ENCODE measurements around the gene LTA. TPM values are rescaled to one million over a fixed set of nuclear protein-coding genes. Genes with fewer than 3 reads are reported as not detected.

LTA gene
- polyA plus RNA-seq, 1 donor: 0.96 TPM

DNA sequence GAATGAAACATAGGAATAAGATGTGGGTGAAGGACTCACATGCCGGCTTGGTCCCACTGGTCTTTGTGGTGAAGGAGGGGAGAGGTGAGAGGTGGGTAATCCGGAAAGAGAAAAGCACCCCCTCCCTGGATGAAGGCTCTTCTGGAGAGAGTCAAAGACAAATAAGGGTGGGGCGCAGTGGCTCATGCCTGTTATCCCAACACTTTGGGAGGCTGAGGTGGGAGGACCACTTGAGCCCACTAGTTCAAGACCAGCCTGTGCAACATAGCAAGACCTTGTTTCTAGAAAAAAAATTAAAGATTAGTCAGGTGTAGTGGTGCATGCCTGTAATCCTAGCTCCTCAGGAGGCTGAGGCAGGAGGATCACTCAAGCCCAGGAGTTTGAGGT, 7.0 kb downstream of the LTA start:
- Histone ChIP-seq H3K36me3 (ENCODE audit: control insufficient read depth, insufficient read depth, low read length) (no peaks in the 10 kb centered on the region), H3K9me3 (ENCODE audit: control insufficient read depth, low read depth, low read length) (peaks cover 3% of the 10 kb centered on the region), H3K27ac (ENCODE audit: low read length) (no peak overlapping the region), H3K27me3 (ENCODE audit: control insufficient read depth, insufficient read depth, low read length) (peaks cover 30% of the 10 kb centered on the region), H3K4me1 (ENCODE audit: control insufficient read depth, insufficient read depth, low read length) (peaks cover 7% of the 10 kb centered on the region), H3K4me3 (ENCODE audit: low read length) (no peak overlapping the region)
- no peak for DNase-seq
- no CpG with 5 or more reads among the region's 3 CpGs for WGBS (ENCODE audit: insufficient coverage, low lambda C conversion rate)

DNA sequence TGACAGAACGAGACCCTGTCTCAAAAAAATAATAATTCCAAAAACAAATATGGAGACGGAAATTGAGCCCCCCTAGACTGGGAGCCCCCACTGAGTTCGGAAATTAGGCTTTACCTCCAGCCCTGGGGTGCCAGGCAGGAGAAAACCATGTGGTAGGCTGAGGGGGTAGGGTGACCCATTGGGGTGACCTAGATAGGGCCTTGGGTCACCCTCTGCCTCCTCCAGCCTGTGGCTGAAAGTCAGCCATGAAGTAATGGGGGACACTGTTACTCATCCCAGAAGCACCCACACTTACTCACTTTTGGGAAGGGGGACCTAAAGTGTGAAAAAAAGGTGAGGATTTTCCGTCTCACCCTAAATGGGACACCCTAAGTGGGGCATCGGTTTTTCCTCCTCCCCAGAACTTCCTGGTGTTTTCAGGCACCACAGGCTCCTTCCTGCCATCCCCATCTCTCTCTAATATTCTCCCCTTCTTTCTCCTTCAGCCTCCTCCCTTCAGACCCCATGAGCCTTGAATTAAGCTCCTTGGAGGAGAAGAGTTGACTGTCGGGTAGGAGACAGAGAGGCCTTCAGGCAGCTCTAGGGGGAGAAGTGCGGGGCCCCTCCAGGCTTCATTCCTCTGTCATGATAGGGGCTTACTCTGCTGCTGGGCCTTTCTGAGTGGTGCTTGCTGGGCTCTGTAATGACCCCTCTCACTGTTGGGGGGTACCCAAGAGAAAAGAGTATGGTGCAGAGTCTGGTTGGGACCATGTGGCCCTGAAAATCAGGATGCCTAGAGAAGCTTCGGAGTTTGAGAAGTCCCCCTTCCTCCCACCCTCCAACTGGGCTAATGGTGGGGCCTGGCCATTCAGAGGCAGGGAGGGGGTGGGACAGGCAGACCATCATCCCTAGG, 7.7 kb downstream of the LTA start:
- Histone ChIP-seq H3K27ac (ENCODE audit: low read length) (no peak overlapping the region), H3K27me3 (ENCODE audit: control insufficient read depth, insufficient read depth, low read length) (peaks cover 26% of the 10 kb centered on the region), H3K36me3 (ENCODE audit: control insufficient read depth, insufficient read depth, low read length) (no peaks in the 10 kb centered on the region), H3K9me3 (ENCODE audit: control insufficient read depth, low read depth, low read length) (peaks cover 3% of the 10 kb centered on the region), H3K4me3 (ENCODE audit: low read length) (no peak overlapping the region), H3K4me1 (ENCODE audit: control insufficient read depth, insufficient read depth, low read length) (peaks cover 7% of the 10 kb centered on the region)
- DNase-seq: no peak
- 86% methylated on average over 1 of the region's 8 CpGs for whole genome bisulfite sequencing (ENCODE audit: insufficient coverage, low lambda C conversion rate)

DNA sequence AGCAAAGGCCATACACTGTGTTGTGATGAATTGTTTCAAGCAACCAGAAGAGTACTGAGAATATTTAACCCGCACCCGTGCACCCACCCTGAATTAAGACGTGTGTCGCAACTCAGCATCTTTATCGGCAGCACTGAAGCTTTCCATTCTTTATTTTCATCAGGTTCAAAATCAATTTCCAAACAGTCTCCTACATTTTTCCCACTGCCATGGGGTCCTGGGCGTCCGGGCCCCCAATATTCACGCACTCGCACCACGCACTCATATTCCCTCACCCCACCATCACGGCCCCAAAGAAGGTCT, 8.3 kb downstream of the LTA start:
- Histone ChIP-seq H3K4me1 (ENCODE audit: control insufficient read depth, insufficient read depth, low read length) (peaks cover 7% of the 10 kb centered on the region), H3K27me3 (ENCODE audit: control insufficient read depth, insufficient read depth, low read length) (peaks cover 23% of the 10 kb centered on the region), H3K4me3 (ENCODE audit: low read length) (peak overlapping the region; percentile 87), H3K27ac (ENCODE audit: low read length) (no peak overlapping the region), H3K9me3 (ENCODE audit: control insufficient read depth, low read depth, low read length) (peaks cover 3% of the 10 kb centered on the region), H3K36me3 (ENCODE audit: control insufficient read depth, insufficient read depth, low read length) (no peaks in the 10 kb centered on the region)
- WGBS (ENCODE audit: insufficient coverage, low lambda C conversion rate): no CpG with 5 or more reads among the region's 11 CpGs
- DNase-seq: no peak

DNA sequence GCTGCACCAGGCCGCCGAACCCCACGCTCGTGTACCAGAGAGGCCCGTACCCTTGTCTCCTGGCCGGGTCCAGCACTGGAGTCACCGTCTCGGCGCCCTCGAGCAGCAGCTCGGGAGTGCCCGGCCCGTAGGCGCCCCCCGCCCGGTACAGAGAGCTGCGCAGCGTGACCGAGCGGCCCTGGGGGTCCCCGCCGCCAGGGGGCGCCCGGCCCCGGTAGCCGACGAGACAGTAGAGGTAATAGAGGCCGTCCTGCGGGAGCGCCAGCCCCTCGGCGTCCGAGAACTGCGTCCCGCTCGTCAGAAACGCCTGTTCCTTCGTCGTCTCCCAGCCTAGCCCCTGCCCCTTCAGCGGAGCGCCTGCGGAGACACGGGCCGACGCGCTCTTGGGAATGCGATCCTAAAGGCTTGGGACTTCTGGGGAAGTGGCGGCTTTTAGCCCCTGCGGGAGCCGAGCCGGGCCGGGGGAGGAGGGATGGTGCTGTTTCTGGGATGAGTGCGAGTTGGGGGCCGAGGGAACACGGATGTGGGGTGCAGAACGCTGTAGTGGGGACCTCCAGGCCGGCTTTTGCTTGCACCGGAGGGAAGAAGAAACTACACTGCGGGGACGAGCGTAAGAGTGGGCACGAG, 8.8 kb downstream of the LTA start:
- Histone ChIP-seq H3K27ac (ENCODE audit: low read length) (peak overlapping the region; percentile 57), H3K27me3 (ENCODE audit: control insufficient read depth, insufficient read depth, low read length) (peaks cover 20% of the 10 kb centered on the region), H3K4me3 (ENCODE audit: low read length) (peak overlapping the region; percentile 87), H3K36me3 (ENCODE audit: control insufficient read depth, insufficient read depth, low read length) (no peaks in the 10 kb centered on the region), H3K9me3 (ENCODE audit: control insufficient read depth, low read depth, low read length) (peaks cover 3% of the 10 kb centered on the region), H3K4me1 (ENCODE audit: control insufficient read depth, insufficient read depth, low read length) (peaks cover 7% of the 10 kb centered on the region)
- peak; percentile 72 to 79 for DNase-seq
- no CpG with 5 or more reads among the region's 62 CpGs for WGBS (ENCODE audit: insufficient coverage, low lambda C conversion rate)

DNA sequence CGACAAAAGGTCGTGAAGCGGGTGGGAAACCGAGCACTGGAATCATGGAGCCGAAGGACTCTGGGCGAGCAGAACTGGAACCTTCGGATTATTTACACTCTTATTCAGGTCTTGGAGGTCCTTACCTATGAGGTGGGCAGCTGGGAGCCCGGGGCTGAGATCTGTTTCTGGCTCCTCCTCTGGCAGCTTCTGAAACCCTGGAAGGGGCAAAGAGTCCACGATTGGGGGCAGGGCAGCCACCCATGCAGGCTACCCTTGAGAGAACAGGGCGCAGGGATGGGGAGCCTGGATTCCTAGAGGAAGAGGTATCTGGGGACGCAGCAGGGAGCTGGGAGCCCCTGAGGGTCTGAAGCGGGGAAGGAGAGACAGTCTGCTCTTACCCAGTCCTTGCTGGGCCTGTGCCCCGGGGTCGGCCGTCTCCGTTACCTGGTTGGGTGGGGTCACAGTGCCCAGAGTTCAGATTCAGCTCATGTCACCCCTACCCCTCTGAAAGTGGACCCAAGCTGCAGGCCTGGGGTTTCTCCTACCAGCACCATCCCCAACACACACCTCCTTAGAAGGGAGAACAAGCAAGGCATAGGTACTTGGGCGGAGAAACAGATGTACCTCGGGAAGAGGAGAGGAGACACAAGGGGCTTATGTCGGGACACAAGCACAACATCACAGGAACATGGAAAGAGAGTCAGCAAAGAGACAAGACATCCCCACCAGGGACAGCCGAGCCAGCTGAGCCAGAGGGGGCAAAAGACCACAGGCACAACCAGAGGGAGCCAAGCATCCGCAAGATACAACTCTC, 9.5 kb downstream of the LTA start:
- H3K27ac ChIP-seq (ENCODE audit: low read length): peak overlapping the region; percentile 57
- peaks cover 7% of the 10 kb centered on the region for H3K4me1 ChIP-seq (ENCODE audit: control insufficient read depth, insufficient read depth, low read length)
- DNase-seq: peak in 1 of 2 donors; percentile 42
- H3K27me3 ChIP-seq (ENCODE audit: control insufficient read depth, insufficient read depth, low read length): peaks cover 25% of the 10 kb centered on the region
- H3K36me3 ChIP-seq (ENCODE audit: control insufficient read depth, insufficient read depth, low read length): no peaks in the 10 kb centered on the region
- peak overlapping the region; percentile 87 for H3K4me3 ChIP-seq (ENCODE audit: low read length)
- WGBS (ENCODE audit: insufficient coverage, low lambda C conversion rate): no CpG with 5 or more reads among the region's 21 CpGs
- peaks cover 3% of the 10 kb centered on the region for H3K9me3 ChIP-seq (ENCODE audit: control insufficient read depth, low read depth, low read length)

DNA sequence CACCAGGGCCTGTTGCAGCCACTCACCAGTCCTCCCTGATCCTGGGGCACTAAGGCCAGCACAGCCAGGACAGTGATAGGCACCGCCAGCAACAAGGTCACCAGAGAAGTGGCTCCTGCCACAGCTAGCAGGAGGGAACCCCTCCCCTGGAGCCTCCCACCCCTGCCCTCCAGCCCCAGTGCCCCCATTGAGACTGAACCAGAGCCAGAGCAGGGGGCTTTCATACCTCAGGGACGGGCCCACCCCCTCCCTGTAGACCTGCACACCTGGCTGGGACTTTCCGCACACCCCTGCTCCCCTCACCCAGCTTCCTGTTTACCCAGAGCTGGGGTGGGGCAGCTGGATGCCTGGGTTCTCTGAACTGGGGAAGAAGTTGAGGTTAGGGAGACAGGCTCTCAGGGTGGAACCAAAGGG, 10.1 kb downstream of the LTA start, which contains the start of gene LTB:
Gene LTB, minus strand, starts transcription at position 195 of the 414 bp plus-strand sequence. Its CDS starts 7 bp downstream, at position 188.
- Histone ChIP-seq H3K27ac (ENCODE audit: low read length) (peak within 1 kb of the TSS; percentile 57), H3K9me3 (ENCODE audit: control insufficient read depth, low read depth, low read length) (peaks cover 3% of the 10 kb centered on the region), H3K4me3 (ENCODE audit: low read length) (peak within 1 kb of the TSS; percentile 87), H3K27me3 (ENCODE audit: control insufficient read depth, insufficient read depth, low read length) (peaks cover 20% of the 10 kb centered on the region), H3K36me3 (ENCODE audit: control insufficient read depth, insufficient read depth, low read length) (no peaks in the 10 kb centered on the region), H3K4me1 (ENCODE audit: control insufficient read depth, insufficient read depth, low read length) (peaks cover 7% of the 10 kb centered on the region)
- WGBS (ENCODE audit: insufficient coverage, low lambda C conversion rate): no CpG with 5 or more reads among the region's 3 CpGs
- DNase-seq: no peak

DNA sequence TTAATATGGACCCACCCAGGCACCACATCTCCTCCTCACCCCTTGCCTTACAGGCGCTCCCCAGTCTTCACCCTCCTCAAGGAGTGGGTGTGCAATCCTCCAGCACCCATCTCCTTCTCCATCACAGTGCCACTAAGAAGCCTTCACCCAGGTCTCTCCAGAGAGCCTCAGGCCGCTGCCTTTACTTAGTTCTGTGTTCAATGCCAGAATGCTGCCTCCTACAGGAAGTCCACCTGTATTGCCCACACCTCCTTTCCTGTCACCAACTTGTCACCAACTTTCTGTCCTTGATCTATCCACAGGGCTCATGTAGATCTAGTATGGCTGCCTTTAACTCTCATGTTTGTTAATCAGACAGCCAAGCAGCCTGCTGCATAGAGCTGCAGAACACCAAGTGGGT, 13.4 kb downstream of the LTA start:
- Histone ChIP-seq H3K27me3 (ENCODE audit: control insufficient read depth, insufficient read depth, low read length) (peaks cover 22% of the 10 kb centered on the region), H3K4me1 (ENCODE audit: control insufficient read depth, insufficient read depth, low read length) (peaks cover 7% of the 10 kb centered on the region), H3K27ac (ENCODE audit: low read length) (no peak overlapping the region), H3K9me3 (ENCODE audit: control insufficient read depth, low read depth, low read length) (peaks cover 3% of the 10 kb centered on the region), H3K36me3 (ENCODE audit: control insufficient read depth, insufficient read depth, low read length) (no peaks in the 10 kb centered on the region), H3K4me3 (ENCODE audit: low read length) (no peak overlapping the region)
- no peak for DNase-seq
- WGBS (ENCODE audit: insufficient coverage, low lambda C conversion rate): no CpG with 5 or more reads among the region's 2 CpGs

DNA sequence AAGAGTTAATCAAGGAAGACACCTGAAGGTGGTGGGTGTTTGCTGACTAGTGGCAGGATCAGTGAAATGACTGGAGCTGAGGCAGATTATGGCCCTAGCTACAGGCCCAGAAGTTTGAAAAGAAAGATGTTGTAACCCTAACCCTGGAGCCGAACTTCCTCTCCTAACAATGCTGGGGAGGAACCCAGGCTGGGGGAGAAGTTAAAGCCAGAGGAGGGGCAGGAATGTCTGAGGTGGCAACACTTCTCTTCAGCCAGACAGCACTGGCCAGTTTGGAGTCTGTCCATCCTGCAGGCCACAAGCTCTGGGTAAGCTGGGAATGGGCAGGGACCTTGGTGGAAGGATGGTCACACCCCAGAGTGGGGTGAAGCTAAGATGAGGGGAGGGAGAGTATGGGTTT, 13.9 kb downstream of the LTA start, which contains the start of gene LST1:
Gene LST1, plus strand, starts transcription at position 270 of the 400 bp plus-strand sequence. CDS start 1,023 bp downstream, outside the sequence.
- peaks cover 1% of the 10 kb centered on the region for H3K9me3 ChIP-seq (ENCODE audit: control insufficient read depth, low read depth, low read length)
- no CpG with 5 or more reads among the region's 1 CpG for WGBS (ENCODE audit: insufficient coverage, low lambda C conversion rate)
- H3K27me3 ChIP-seq (ENCODE audit: control insufficient read depth, insufficient read depth, low read length): peaks cover 21% of the 10 kb centered on the region
- DNase-seq: no peak
- no peaks in the 10 kb centered on the region for H3K36me3 ChIP-seq (ENCODE audit: control insufficient read depth, insufficient read depth, low read length)
- peak within 1 kb of the TSS; percentile 1 for H3K4me3 ChIP-seq (ENCODE audit: low read length)
- H3K27ac ChIP-seq (ENCODE audit: low read length): no peak within 1 kb of the TSS
- H3K4me1 ChIP-seq (ENCODE audit: control insufficient read depth, insufficient read depth, low read length): peaks cover 7% of the 10 kb centered on the region

DNA sequence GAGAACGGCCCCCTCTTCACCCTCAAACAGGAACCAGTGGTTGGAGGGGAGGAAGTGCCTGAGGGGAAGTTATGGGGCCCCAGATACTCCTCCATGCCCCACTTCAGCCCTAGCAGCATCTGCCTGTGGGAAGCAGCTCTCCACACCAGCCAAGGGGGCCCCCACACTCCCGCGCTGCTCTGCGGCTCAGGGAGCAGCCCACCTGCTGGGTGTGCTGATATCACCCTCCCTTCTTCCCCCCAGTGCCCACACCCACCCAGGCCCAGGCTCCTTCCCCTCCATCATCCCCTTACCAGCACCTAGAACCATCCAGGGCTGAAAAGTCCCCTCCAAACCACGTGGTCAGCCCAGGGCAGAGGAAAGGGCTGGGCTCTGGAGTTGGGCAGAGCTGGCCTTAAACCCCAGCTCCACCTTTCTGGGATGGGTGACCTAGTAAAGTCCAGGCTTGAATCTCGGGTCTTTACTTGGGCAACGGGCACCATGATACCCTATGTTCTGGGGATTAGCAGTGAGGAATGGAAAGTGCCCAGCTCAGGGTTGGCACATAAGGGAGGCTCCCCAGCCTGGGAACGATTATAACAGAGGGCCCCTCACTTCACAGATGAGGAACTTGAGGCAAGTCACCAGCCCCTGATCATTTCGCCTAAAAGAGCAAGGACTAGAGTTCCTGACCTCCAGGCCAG, 14.7 kb downstream of the LTA start:
- H3K36me3 ChIP-seq (ENCODE audit: control insufficient read depth, insufficient read depth, low read length): no peaks in the 10 kb centered on the region
- peak overlapping the region; percentile 1 for H3K4me3 ChIP-seq (ENCODE audit: low read length)
- H3K27me3 ChIP-seq (ENCODE audit: control insufficient read depth, insufficient read depth, low read length): peaks cover 16% of the 10 kb centered on the region
- peaks cover 4% of the 10 kb centered on the region for H3K4me1 ChIP-seq (ENCODE audit: control insufficient read depth, insufficient read depth, low read length)
- no peak overlapping the region for H3K27ac ChIP-seq (ENCODE audit: low read length)
- no CpG with 5 or more reads among the region's 9 CpGs for WGBS (ENCODE audit: insufficient coverage, low lambda C conversion rate)
- DNase-seq: no peak
- no peaks in the 10 kb centered on the region for H3K9me3 ChIP-seq (ENCODE audit: control insufficient read depth, low read depth, low read length)

Measured in large intestine (tissue), 3 donors.